Loucy (cell line): Measurements from ENCODE around the gene CELSR1.

Experiments used
- CTCF ChIP-seq: fragments of 200-600 bp; sonication (generic); conservative IDR thresholded peaks from 2 replicates; pipeline ENCODE4 v1.5.1; 2014; ENCODE audit warnings: mild to moderate bottlenecking, antibody characterized with exemption, low read length
- EZH2phosphoT487 ChIP-seq: fragments of 200-600 bp; IDR thresholded peaks from 2 replicates; pipeline ENCODE4 v1.6.1; 2018; ENCODE audit warnings: antibody characterized with exemption, mild to moderate bottlenecking, moderate library complexity, borderline replicate concordance

DNA sequence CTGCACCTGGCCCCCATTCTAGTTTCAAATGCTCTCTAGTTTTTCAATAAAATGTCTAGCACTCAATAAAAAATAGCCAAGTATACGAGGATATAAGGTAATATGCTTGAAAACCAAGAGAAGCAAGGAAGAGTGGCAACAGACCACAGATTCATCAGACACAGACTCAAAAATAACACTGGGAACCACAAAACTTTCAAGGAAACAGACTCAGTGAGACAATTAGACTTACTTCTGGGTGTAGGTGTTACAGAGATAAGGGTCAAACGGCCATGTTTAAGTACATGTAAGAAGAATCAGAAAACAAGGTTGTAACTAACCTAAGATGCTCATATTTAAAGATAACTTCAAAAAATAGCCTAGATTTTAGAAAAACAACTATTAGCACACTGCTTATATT is 134.9 kb downstream of the CELSR1 start:
- TF ChIP-seq CTCF (no peak), EZH2phosphoT487 (no peak)
